NCI-H748 (cell line): ENCODE data around the gene CACNA2D3.

Experiments used
- DNase-seq: peaks from one replicate; lab custom pipeline; 2025; ENCODE audit not compliant: unreplicated experiment; lab: John Stamatoyannopoulos, UW

The CACNA2D3 gene

GRCh38 chr3:54361746-54362283 is 239.5 kb downstream of the CACNA2D3 start:
- peak; percentile 32 for DNase-seq

GRCh38 chr3:54366007-54366750 is 243.8 kb downstream of the CACNA2D3 start:
- DNase-seq: no peak

- peak; percentile 96 for DNase-seq
Observed at GRCh38 chr3:54366839-54367238, 244.5 kb downstream of the CACNA2D3 start.

- peak; percentile 69 for DNase-seq
Observed at GRCh38 chr3:54372232-54372631, 249.9 kb downstream of the CACNA2D3 start.

- DNase-seq: peak; percentile 54
Observed at GRCh38 chr3:54374214-54374852, 252.0 kb downstream of the CACNA2D3 start.

- peak; percentile 24 for DNase-seq
Observed at GRCh38 chr3:54376142-54376807, 253.9 kb downstream of the CACNA2D3 start.

- no peak for DNase-seq
Observed at GRCh38 chr3:54376939-54377578, 254.7 kb downstream of the CACNA2D3 start.

- DNase-seq: no peak
Observed at GRCh38 chr3:54378184-54378583, 255.8 kb downstream of the CACNA2D3 start.

GRCh38 chr3:54384279-54384678 is 261.9 kb downstream of the CACNA2D3 start:
- DNase-seq: no peak

- no peak for DNase-seq
Observed at GRCh38 chr3:54390582-54390981, 268.2 kb downstream of the CACNA2D3 start.

- DNase-seq: no peak
Observed at GRCh38 chr3:54393150-54393549, 270.8 kb downstream of the CACNA2D3 start.

- no peak for DNase-seq
Observed at GRCh38 chr3:54408328-54408727, 286.0 kb downstream of the CACNA2D3 start.

- DNase-seq: peak; percentile 90
Observed at GRCh38 chr3:54421943-54422342, 299.6 kb downstream of the CACNA2D3 start.

GRCh38 chr3:54424292-54424691 is 301.9 kb downstream of the CACNA2D3 start:
- peak; percentile 97 for DNase-seq

GRCh38 chr3:54426381-54426780 is 304.0 kb downstream of the CACNA2D3 start:
- peak; percentile 58 for DNase-seq

- DNase-seq: peak; percentile 88
Observed at GRCh38 chr3:54427501-54427900, 305.1 kb downstream of the CACNA2D3 start.

- DNase-seq: peak; percentile 95
Observed at GRCh38 chr3:54427941-54428871, 305.9 kb downstream of the CACNA2D3 start.

- no peak for DNase-seq
Observed at GRCh38 chr3:54432975-54433374, 310.6 kb downstream of the CACNA2D3 start.

- DNase-seq: peak; percentile 44
Observed at GRCh38 chr3:54433846-54434245, 311.5 kb downstream of the CACNA2D3 start.

- DNase-seq: no peak
Observed at GRCh38 chr3:54434756-54435155, 312.4 kb downstream of the CACNA2D3 start.
